HG03521 (cell line): ENCODE data around the gene TGM1.
"Not testable (repeated sequence)": the region's sequence is repeated elsewhere in the genome, so short reads cannot be mapped to it uniquely, and the experiment has no call there.

ENCODE experiments used
- ATAC-seq: cut with Tn5 transposase; IDR thresholded peaks from one replicate; pipeline ENCODE4 v1.9.1; 2021; ENCODE audit warnings: mild to moderate bottlenecking, moderate library complexity; ENCODE audit not compliant: unreplicated experiment

The TGM1 gene

DNA sequence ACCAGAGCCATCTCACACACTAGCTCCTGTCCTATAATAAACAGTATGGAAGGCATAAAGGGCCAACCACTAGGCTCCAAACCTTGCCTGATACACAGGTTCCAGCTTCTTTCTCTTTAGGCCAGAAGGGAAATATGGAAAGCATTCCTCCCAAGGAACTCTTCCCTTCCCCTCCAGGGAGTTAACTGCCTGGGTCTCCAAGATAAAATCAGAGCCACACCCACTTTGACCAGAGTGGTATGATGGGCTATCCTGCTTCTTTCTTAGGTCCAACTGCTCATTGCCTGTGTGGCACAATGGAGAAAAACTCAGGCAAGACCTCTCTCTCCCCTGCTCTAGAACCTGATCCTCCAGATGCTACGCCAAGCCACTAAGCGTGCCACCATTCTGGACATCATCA lies 55.4 kb downstream of the TGM1 start:
- no peak for ATAC-seq

GRCh38 chr14:24207104-24207551 lies 55.8 kb downstream of the TGM1 start:
- no peak for ATAC-seq

DNA sequence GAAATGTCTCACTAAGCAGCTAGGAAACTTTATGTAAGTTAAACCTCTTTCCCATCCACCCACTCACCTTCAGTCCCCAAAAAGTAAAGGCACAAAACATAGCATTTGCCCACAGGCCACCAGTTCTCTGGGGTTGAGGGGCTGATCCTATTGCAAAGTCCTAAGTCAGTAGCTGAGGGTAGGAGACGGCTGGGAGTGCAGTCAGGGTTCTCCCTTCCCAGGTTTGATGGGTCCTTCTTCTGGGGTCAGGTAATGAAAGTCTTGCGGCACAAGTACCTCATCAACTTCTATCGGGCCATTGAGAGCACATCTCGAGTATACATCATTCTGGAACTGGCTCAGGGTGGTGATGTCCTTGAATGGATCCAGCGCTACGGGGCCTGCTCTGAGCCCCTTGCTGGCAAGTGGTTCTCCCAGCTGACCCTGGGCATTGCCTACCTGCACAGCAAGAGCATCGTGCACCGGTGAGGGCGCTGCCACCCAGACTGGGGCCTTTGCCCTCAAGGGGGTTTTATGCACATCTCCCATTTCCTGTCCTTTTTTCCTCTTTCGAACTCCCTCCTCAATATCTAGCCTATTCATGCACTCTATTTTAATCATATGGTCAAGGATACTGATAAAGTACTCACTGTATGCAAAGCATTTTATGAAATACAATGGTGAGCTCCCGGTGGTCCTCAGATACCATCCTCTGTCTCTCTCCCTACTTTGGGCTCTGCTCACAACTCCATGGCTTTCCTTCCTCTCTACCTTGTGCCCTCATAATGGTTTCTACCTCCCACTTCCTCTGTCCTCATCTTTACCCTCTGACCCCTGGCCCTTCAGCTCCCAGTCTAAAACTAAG lies 56.5 kb downstream of the TGM1 start:
- ATAC-seq: no peak

DNA sequence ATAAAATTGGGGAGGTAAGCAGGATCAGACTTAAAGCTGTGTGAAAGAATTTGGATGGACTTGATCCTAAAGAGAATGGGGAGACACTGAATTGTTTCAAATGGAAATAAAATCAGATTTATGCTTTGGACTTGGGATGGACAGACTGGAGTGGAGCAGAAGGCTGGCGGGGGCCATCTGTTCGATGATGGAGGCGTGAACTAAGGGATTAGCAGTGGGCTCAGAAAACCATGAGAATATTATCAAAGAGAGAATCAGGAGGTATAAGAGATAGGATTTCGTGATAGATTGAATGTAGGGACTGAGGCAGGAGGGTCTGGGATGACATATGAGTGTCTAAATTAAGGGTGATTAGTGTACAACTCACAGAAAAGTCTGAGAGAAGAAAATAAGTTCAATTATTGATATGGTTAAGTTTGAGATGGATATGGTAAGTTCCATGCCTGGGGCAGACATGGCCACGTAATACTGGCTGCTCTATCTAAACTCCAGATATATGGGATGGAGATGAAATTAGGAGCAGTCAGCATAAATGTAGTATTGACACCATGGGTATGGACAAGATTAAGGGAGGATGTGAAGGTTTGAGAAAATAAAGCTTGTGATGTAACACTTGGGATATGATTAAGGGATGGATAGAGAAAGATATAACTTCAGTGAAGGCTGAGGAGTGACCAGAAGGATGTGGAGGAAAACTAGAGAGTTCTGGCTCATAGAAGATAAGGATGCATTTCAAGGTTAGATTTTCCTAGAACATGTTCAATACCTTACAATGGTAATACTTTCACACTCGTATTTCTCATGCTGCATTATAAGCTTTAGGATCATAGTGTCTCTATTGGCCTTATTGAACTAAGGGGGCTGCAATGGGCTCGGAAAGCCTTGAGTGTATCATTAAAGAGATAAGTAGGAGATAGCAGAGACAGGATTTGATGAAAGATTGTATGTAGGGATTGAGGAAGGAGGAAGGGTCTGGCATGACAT lies 58.5 kb downstream of the TGM1 start:
- ATAC-seq: no peak

GRCh38 chr14:24203249-24203886 lies 59.6 kb downstream of the TGM1 start:
- not testable (repeated sequence) for ATAC-seq

- not testable (repeated sequence) for ATAC-seq
Measured at GRCh38 chr14:24202538-24202937, 60.4 kb downstream of the TGM1 start.
